B cell (primary cell): ENCODE results near the gene INTS15. TPM values are rescaled to one million over a fixed set of nuclear protein-coding genes. Genes with fewer than 3 reads are reported as not detected.

Experiments
- ATAC-seq: fragments of 200-7000 bp; cut with Tn5 transposase; one replicate; pipeline ENCODE4 v1.10.0; 2021; ENCODE audit warnings: low read depth, mild to moderate bottlenecking, moderate number of reproducible peaks, moderate library complexity
- CTCF ChIA-PET: fragments of 350-600 bp; sonication (Branson Sonifier 250); formaldehyde crosslinking; loops from one replicate; lab custom pipeline; 2021; ENCODE audit warnings: antibody characterized with exemption, inconsistent platforms; lab: Charles Lee
- POLR2A ChIA-PET: fragments of 350-600 bp; sonication (Branson Sonifier 250); formaldehyde crosslinking; loops from one replicate; lab custom pipeline; 2021; ENCODE audit warnings: antibody characterized with exemption; lab: Charles Lee
- DNase-seq: peaks from one replicate; pipeline ENCODE4 v3.0.0; 2013
- H2AFZ ChIP-seq: 2 replicates; pipeline ENCODE4 v1.6.1; 2012; ENCODE audit warnings: mild to moderate bottlenecking, low read depth, low read length; ENCODE audit not compliant: insufficient read depth, poor library complexity, severe bottlenecking
- H3K27ac ChIP-seq, 2 donors: 1 replicate in 1 of 2; 2 replicates in 1 of 2; pipeline ENCODE4 v1.5.1; 2012 to 2013; ENCODE audit warnings: low read length in 2 of 2, mild to moderate bottlenecking in 2 of 2, moderate library complexity in 1 of 2
- H3K27me3 ChIP-seq, 4 experiments: fragments of 200-600 bp in 1 of 4; sonication (generic) in 1 of 4; replicated peaks in 1 of 4; 1 replicate in 2 of 4; 2 replicates in 2 of 4; pipeline versions ENCODE4 v1.6.1 to v1.7.0; 2013 to 2016; ENCODE audit warnings: low read length in 3 of 4, mild to moderate bottlenecking in 2 of 4, mixed read lengths in 1 of 4, moderate library complexity in 1 of 4; ENCODE audit not compliant: insufficient read depth in 4 of 4, control insufficient read depth in 3 of 4; ENCODE audit errors: control extremely low read depth in 1 of 4
- H3K36me3 ChIP-seq, 2 experiments: replicated peaks in 1 of 2; 1 replicate in 1 of 2; 2 replicates in 1 of 2; pipeline versions ENCODE4 v1.6.1 to v1.7.1; 2013; ENCODE audit warnings: low read length in 1 of 2; ENCODE audit not compliant: insufficient read depth in 2 of 2, control insufficient read depth in 1 of 2; ENCODE audit errors: control extremely low read depth in 1 of 2, extremely low read depth in 1 of 2
- H3K4me1 ChIP-seq, 2 donors: fragments of 200-600 bp in 1 of 2; sonication (generic) in 1 of 2; 1 replicate in 1 of 2; 2 replicates in 1 of 2; pipeline versions ENCODE4 v1.5.1 to v1.6.1; 2013 to 2017; ENCODE audit warnings: low read length in 2 of 2; ENCODE audit not compliant: control insufficient read depth in 2 of 2, insufficient read depth in 2 of 2
- H3K4me2 ChIP-seq: replicated peaks from 2 replicates; pipeline ENCODE3; 2012; ENCODE audit warnings: mild to moderate bottlenecking, low read depth, low read length; ENCODE audit not compliant: poor library complexity, severe bottlenecking
- H3K4me3 ChIP-seq, 5 experiments: fragments of 200-600 bp in 1 of 5; sonication (generic) in 1 of 5; 1 replicate in 3 of 5; 2 replicates in 2 of 5; pipeline versions ENCODE4 v1.5.1 to v1.7.0; 2011 to 2016; ENCODE audit warnings: low read length in 4 of 5, mild to moderate bottlenecking in 4 of 5, low read depth in 2 of 5, control low read depth in 1 of 5, moderate library complexity in 1 of 5; ENCODE audit not compliant: insufficient read depth in 1 of 5; ENCODE audit errors: control extremely low read depth in 1 of 5, extremely low read depth in 1 of 5
- H3K79me2 ChIP-seq: fragments of 200-600 bp; sonication (generic); one replicate; pipeline ENCODE4 v1.6.0; 2016; ENCODE audit warnings: low read length; ENCODE audit not compliant: control insufficient read depth, insufficient read depth
- H3K9ac ChIP-seq: fragments of 200-600 bp; sonication (generic); 2 replicates; pipeline ENCODE4 v1.6.1; 2017; ENCODE audit warnings: mild to moderate bottlenecking, low read length, moderate library complexity
- H3K9me3 ChIP-seq, 3 donors: one replicate each; pipeline versions ENCODE4 v1.6.1 to v1.7.1; 2013; ENCODE audit warnings: low read length in 2 of 3; ENCODE audit not compliant: control insufficient read depth in 2 of 3, insufficient read depth in 1 of 3; ENCODE audit errors: control extremely low read depth in 1 of 3
- H4K20me1 ChIP-seq: 2 replicates; pipeline ENCODE4 v1.6.0; 2012; ENCODE audit warnings: mild to moderate bottlenecking, low read length; ENCODE audit not compliant: insufficient read depth, control insufficient read depth, poor library complexity, severe bottlenecking
- H3K27ac Mint-ChIP-seq: one replicate; pipeline ENCODE4 v1.8.0; 2021; ENCODE audit warnings: mixed read lengths
- H3K27me3 Mint-ChIP-seq: one replicate; pipeline ENCODE4 v1.8.0; 2021; ENCODE audit warnings: mixed read lengths
- H3K4me1 Mint-ChIP-seq: one replicate; pipeline ENCODE4 v1.8.0; 2021; ENCODE audit warnings: mixed read lengths
- H3K4me3 Mint-ChIP-seq: one replicate; pipeline ENCODE4 v1.8.0; 2021; ENCODE audit warnings: mixed read lengths
- H3K9me3 Mint-ChIP-seq: one replicate; pipeline ENCODE4 v1.8.0; 2022; ENCODE audit warnings: mixed read lengths; ENCODE audit not compliant: insufficient read depth
- CTCF ChIP-seq: fragments of 200-600 bp; IDR thresholded peaks from one replicate; pipeline ENCODE4 v1.8.0; 2022; ENCODE audit warnings: antibody characterized with exemption, mild to moderate bottlenecking
- EZH2 ChIP-seq: IDR thresholded peaks from 2 replicates; pipeline ENCODE4 v1.6.1; 2012; ENCODE audit warnings: borderline replicate concordance, low read depth, mild to moderate bottlenecking, moderate library complexity, low read length; ENCODE audit not compliant: insufficient read depth, poor library complexity, severe bottlenecking
- WGBS: methylation state at CpG from one replicate; pipeline ENCODE4 v1.1.5; 2013; ENCODE audit warnings: missing lambda C conversion rate; ENCODE audit not compliant: insufficient coverage; 5-methylcytosine and 5-hydroxymethylcytosine counted together
- intact Hi-C: fragments of 100-400 bp; cut with micrococcal nuclease; formaldehyde crosslinking; loops from one replicate; pipeline ENCODE4 v1.10.0; 2022
- polyA plus RNA-seq: library from polyadenylated mRNA; depleted of rRNA; stranded (reverse); fragments of >200 nt; gene quantifications from 2 replicates; pipeline ENCODE4 v1.2.3, GENCODE V29; 2012
- total RNA-seq, 2 donors: library from RNA; stranded (reverse); fragments of 120-200 nt in 1 of 2; gene quantifications; 1 replicate in 1 of 2; 2 replicates in 1 of 2; pipeline versions ENCODE4 v1.2.3 to v1.2.4, GENCODE V29; 2013 to 2022

The INTS15 gene
- total and polyA plus RNA-seq, 2 donors (not counting 1 experiment from before 2014, with no cell fraction given), result 57.1 to 63.2 TPM

GRCh38 chr7:6559896-6560295 lies 29.9 kb upstream of the INTS15 start:
- H4K20me1 ChIP-seq, result no peaks in the 10 kb centered on the region
- no peaks in the 10 kb centered on the region for H3K79me2 ChIP-seq
- peaks cover 2 to 3% of the 10 kb centered on the region in 2 donors for H3K4me1 ChIP-seq
- H3K36me3 ChIP-seq, result no peaks in the 10 kb centered on the region
- H3K4me3 Mint-ChIP-seq, result no peak overlapping the region
- H3K9me3 ChIP-seq, result no peaks in the 10 kb centered on the region
- CTCF ChIA-PET, result interaction anchor here (0.5 to 0.9 kb wide), 2 partner anchors 20 to 44 kb away, joined by 3 to 4 read pairs; no protein-coding TSS in a partner anchor
- peaks cover 2% of the 10 kb centered on the region for H3K4me1 Mint-ChIP-seq
- WGBS, result no CpG with 5 or more reads among the region's 3 CpGs
- H3K9me3 Mint-ChIP-seq, result no peaks in the 10 kb centered on the region
- H2AFZ ChIP-seq, result no peak overlapping the region
- H3K9ac ChIP-seq, result no peak overlapping the region
- no peak overlapping the region for H3K27ac Mint-ChIP-seq
- no peak overlapping the region for H3K4me2 ChIP-seq
- TF ChIP-seq EZH2 (no peak), CTCF (no peak)
- POLR2A ChIA-PET, result no interaction called here
- no peak overlapping the region for H3K4me3 ChIP-seq
- peaks cover 9% of the 10 kb centered on the region for H3K27me3 Mint-ChIP-seq
- no peak for ATAC-seq
- no peaks in the 10 kb centered on the region for H3K27me3 ChIP-seq
- H3K27ac ChIP-seq, result no peak overlapping the region
- DNase-seq, result no peak
- intact Hi-C loops, result no loop called here

- H3K9me3 ChIP-seq, result no peaks in the 10 kb centered on the region
- Mint-ChIP-seq H3K27me3 (peaks cover 9% of the 10 kb centered on the region), H3K27ac (no peak overlapping the region), H3K4me1 (no peaks in the 10 kb centered on the region), H3K9me3 (no peaks in the 10 kb centered on the region), H3K4me3 (no peak overlapping the region)
- H3K79me2 ChIP-seq, result no peaks in the 10 kb centered on the region
- H2AFZ ChIP-seq, result no peak overlapping the region
- ATAC-seq (no peak), DNase-seq (no peak)
- H3K4me1 ChIP-seq, result no peaks in the 10 kb centered on the region
- TF ChIP-seq CTCF, result no peak
- no peak for TF ChIP-seq EZH2
- no CpG with 5 or more reads among the region's 1 CpG for WGBS
- no peak overlapping the region for H3K9ac ChIP-seq
- no peaks in the 10 kb centered on the region for H4K20me1 ChIP-seq
- intact Hi-C loops, result no loop called here
- H3K4me2 ChIP-seq, result no peak overlapping the region
- H3K36me3 ChIP-seq, result no peaks in the 10 kb centered on the region
- no peaks in the 10 kb centered on the region for H3K27me3 ChIP-seq
- POLR2A ChIA-PET, result no interaction called here
- no peak overlapping the region for H3K4me3 ChIP-seq
- H3K27ac ChIP-seq, result no peak overlapping the region
- CTCF ChIA-PET, result no interaction called here
These were observed 27.7 kb upstream of the INTS15 start for GRCh38 chr7:6562106-6562505.
